HG03354 (cell line): Measurements from ENCODE around the gene NUP85.
A peak's percentile ranks its signal among the peaks of the same experiment; 100 is the strongest.
"Not testable (repeated sequence)": the region's sequence is repeated elsewhere in the genome, so short reads cannot be mapped to it uniquely, and the experiment has no call there.

Experiments
- ATAC-seq: cut with Tn5 transposase; IDR thresholded peaks from one replicate; pipeline ENCODE4 v1.9.1; 2021; ENCODE audit warnings: mild to moderate bottlenecking; ENCODE audit not compliant: unreplicated experiment, poor library complexity, severe bottlenecking

The NUP85 gene

GRCh38 chr17:75263055-75263454 is 57.6 kb downstream of the NUP85 start:
- ATAC-seq, result no peak

DNA sequence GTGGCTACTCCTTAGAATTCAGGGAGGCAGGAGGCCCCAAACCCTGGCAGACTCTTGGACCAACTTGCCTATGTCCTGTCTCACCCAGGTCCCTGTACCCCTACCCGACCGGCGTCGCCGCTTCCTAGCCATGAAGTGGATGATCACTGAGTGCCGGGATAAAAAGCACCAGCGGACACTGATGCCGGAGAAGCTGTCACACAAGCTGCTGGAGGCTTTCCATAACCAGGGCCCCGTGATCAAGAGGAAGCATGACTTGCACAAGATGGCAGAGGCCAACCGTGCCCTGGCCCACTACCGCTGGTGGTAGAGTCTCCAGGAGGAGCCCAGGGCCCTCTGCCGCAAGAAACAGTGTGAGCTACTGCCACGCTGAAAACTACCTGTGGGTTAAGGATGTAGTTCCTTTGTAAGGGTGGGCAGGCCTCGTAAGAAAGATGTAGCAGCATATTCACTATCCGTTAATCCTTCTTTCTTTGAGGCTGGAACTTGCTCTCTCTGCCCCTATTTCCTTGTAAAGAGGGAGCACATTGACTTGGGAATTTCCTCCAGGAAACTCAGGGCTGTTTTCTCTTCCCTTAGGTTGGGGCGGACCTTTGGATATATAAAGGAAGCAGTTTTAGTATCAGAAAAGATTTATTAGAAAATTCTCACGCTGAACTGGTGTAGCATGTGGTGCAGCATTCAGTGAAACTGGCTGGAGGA is 60.3 kb downstream of the NUP85 start:
- no peak for ATAC-seq

GRCh38 chr17:75266316-75267152 is 61.1 kb downstream of the NUP85 start:
- no peak for ATAC-seq

DNA sequence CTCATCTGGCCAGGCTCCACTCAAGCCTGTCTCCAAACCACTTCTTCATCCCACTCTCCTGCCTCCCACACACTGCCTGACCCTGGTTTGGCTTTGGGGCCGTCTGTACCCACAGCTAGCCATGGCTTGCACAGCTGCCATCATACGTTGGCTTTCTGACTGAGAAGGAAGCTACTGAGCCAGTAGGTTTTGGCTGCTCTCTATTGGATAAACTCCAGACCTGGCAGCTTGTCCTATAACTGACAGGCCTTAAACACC is 61.6 kb downstream of the NUP85 start:
- no peak for ATAC-seq

DNA sequence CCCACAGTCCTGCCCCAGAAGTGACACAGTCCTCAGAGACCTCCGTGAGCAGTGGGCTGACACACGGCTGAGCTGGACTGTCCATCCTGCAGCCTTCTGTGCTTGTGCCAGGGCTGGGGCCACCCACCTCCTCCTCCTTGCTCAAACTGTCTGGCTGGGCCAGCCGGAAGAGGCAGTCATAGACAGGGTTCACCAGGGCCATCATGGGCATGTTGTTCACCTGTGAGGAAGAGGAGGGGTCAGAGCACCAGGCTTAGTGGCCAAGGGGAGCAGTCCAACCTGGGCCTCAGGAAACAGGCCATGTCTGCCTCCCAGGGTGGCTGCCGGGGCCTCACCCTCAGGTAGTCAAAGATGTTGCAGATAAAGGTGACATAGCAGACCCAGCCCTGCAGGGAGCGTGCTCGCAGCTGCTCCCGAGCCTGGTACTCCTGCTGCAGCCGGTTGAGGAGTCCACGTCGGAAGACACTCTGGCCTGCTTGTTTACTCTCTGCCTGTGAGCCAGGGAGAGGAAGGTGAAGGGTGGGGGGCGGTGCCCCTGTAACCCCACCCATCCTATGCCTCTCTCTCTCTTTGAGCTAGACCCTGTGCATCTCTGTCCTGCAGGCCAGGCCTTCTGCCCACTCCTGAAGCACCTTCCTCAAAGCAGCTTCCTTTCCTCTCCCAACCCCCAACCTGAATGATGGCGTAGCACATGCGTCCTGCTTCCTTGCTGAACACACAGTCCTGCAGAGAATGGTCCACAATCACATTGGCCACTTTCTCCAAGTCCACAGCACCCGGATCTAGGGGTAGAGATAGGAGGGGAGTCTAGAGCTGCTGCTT is 62.1 kb downstream of the NUP85 start:
- no peak for ATAC-seq

DNA sequence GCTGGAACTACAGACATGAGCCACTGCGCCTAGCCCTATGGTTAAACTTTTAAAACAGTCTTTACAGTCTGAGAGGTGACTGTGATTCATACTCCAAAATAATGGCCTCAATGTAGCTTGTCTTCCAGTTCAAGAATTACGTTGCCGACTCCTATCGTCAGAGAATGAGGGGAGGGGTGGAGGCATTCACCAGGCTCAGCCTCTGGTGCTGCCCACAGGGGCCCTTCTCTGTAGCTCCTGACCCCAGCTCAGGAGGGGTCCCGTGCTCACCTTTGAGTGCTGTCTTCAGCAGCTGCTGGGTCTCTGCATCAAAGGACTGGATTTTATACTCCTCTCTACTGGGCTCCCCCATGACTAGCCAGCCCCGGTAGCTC is 64.4 kb downstream of the NUP85 start:
- ATAC-seq, result peak; percentile 6

DNA sequence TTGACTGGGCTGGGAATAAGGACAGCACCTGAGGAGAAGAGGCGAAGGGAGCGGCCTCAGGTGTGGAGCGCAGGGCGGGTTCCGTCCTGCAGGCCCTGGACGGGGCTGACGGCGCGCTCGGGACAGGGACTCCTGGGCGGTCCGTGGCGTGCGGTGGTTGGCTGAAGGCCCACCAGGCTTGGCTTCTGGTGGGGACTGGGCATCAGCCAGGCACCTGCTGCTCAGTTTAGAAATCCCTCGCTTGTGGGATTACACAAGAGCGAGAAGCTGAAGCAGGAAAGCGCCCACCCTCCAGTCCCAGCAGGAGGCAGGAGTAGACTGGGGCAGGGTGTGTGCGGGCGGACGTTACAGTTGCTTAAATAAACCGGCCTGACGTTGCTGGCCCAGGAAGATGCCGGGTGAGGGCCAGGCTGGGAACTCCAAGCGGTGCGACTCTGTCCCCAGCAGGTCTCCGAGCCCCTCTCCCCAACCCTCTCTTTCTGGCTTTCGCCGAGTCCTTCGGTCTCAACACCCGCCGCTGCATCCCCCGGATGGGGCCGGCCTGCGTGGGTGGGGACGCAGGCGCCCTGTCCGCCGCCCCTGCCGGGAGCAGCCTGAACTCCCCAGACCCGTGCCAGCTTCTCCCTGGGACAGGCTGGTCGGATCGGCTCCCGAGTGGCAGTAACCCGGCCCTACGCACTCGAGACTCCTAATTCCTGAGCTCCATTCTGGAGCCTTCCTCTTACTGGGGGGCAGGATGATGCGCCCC is 64.9 kb downstream of the NUP85 start:
- ATAC-seq, result peak; percentile 43

DNA sequence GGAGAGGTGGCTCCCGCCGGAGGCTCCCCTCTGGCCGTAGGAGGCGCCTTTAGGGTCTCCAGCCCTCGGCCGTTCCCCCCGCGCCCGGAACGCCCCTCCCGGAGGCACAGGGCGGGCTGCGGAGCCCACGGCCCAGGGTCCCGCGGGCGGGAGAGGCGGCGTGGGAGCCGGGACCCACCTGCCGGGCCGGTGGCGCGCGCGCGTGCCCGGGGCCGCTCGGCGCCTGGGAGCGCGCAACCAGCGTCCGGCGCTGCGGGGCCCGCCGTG is 65.4 kb downstream of the NUP85 start, which contains the start of gene MIF4GD:
TSS of gene MIF4GD (minus strand) at position 266 of the 267 bp plus-strand sequence. CDS start 1,036 bp downstream, outside the sequence.
- ATAC-seq, result no peak

- ATAC-seq, result peak; percentile 68
Observed at GRCh38 chr17:75271233-75271954, 65.9 kb downstream of the NUP85 start.

DNA sequence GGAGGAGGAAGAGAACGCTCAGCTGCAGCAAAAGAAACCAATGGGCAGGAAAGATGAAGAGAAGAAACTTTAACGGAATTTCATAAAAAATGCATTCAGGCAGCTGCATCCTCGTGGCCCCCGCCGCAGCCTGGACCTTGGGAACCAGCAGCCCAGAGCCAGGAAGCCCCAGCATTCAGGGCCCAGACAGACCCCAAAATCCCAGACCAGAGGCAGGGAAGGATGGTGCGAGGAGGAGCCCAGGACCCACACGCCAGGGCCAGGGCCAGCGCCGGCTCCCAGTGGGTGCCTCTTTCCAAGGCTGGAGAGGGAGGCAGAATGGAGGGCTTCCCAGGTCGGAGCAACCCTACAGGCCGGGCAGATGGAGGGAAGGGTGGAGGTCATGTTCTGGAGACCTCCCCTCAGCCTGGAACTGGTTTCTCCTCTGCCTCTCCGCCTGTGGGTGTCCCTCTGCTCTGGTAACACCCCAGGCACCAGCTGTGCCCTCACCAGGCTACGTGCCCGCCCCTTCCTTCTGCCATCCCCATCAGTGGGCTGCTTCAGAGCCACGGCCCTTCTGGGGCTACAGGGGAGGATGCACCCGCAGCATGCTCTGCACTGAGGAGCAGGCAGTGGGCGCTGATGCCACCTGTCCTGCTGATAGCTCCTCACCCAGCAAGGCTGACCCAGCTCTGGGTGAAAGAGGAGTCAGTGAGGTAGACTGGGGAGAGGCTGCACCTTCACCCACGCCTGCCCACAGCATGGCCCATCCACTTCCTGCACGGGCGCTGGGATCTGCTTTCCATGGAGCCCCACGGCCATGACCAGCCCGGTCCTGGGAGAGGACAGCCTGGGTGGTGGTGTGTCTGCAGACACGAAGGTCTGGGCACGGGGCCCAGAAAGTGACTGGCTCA is 66.7 kb downstream of the NUP85 start:
- no peak for ATAC-seq

GRCh38 chr17:75272848-75273184 is 67.3 kb downstream of the NUP85 start:
- ATAC-seq, result no peak

DNA sequence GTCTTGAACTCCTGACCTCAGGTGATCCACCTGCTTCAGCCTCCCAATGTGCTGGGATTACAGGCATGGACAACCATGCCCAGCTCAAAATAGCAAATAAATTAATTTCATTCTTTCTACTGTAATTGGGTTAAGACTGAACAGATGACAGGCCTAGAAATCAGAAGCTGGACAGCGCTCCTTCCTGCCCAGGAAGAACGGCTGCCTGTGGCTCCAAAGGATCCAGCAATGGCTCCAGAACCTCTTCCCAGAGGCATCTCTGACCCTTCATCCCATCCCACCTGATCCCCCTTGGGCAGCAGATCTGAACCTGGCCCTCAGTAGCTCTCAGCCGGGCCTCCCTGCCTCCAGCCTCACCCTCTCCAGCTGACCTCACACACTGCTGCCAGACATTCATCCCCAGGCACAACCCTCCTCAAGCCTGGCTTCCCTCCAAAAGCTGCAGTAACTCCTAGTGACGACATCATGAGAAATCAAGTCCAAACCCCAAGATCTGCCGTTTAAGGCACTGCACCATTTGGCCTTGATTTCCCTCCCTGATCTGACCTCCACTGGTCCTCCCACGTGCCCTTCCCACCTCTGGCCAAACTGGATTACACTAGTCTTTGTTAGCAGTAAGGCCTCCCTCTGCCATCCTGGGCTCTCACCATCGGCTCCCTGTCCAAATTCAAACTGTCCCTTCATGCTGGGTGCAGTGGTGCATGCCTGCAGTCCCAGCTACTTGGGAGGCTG is 68.7 kb downstream of the NUP85 start:
- ATAC-seq, result no peak

- no peak for ATAC-seq
Observed at GRCh38 chr17:75277664-75278071, 72.2 kb downstream of the NUP85 start.

- ATAC-seq, result not testable (repeated sequence)
Observed at GRCh38 chr17:75280189-75280588, 74.7 kb downstream of the NUP85 start.

GRCh38 chr17:75285123-75285522 is 79.6 kb downstream of the NUP85 start:
- no peak for ATAC-seq
